IMR-90 (cell line): ENCODE measurements around the gene ZFP36L1. TPM values are rescaled to one million over a fixed set of nuclear protein-coding genes. Genes with fewer than 3 reads are reported as not detected.

Experiments used
- ATAC-seq: fragments of 200-7000 bp; cut with Tn5 transposase; 2 replicates; pipeline ENCODE4 v1.9.1; 2020; ENCODE audit warnings: low read depth, mild to moderate bottlenecking, moderate library complexity
- BruUV-seq: library from RNA; stranded (reverse); fragments of 400-500 nt; replicated peaks from 2 replicates; lab custom pipeline; 2021; lab: Mats Ljungman, UMichigan
- CTCF ChIA-PET: fragments of 300-600 bp; formaldehyde crosslinking; extraction: SDS; loops from one replicate; lab custom pipeline; 2021; ENCODE audit warnings: antibody characterized with exemption; lab: Yijun Ruan, JAX
- POLR2A ChIA-PET: fragments of 300-600 bp; sonication (Branson Sonifier 250); formaldehyde crosslinking; loops from one replicate; lab custom pipeline; 2022; ENCODE audit warnings: antibody characterized with exemption; ENCODE audit not compliant: unreplicated experiment; lab: Charles Lee
- DNase-seq: peaks from one replicate; pipeline ENCODE4 v3.0.0; 2013
- H2AFZ ChIP-seq: replicated peaks from 2 replicates; pipeline ENCODE3; 2013; ENCODE audit warnings: low read length, mild to moderate bottlenecking; ENCODE audit not compliant: poor library complexity
- H2AK5ac ChIP-seq: 2 replicates; pipeline ENCODE4 v1.6.1; 2013; ENCODE audit warnings: low read depth, low read length, inconsistent platforms
- H2AK9ac ChIP-seq: replicated peaks from 2 replicates; pipeline ENCODE3; 2013; ENCODE audit warnings: mild to moderate bottlenecking, low read depth, low read length, moderate library complexity; ENCODE audit not compliant: poor library complexity
- H2BK120ac ChIP-seq: 2 replicates; pipeline ENCODE4 v1.6.1; 2013; ENCODE audit warnings: low read depth, low read length, inconsistent platforms
- H2BK15ac ChIP-seq: 3 replicates; pipeline ENCODE4 v1.6.1; 2013; ENCODE audit warnings: low read depth, low read length, inconsistent platforms
- H2BK20ac ChIP-seq: 2 replicates; pipeline ENCODE4 v1.6.1; 2013; ENCODE audit warnings: low read depth, mild to moderate bottlenecking, inconsistent platforms, low read length, moderate library complexity
- H2BK5ac ChIP-seq: 2 replicates; pipeline ENCODE4 v1.6.1; 2013; ENCODE audit warnings: mild to moderate bottlenecking, low read depth, low read length, inconsistent platforms; ENCODE audit not compliant: poor library complexity, severe bottlenecking
- H3K14ac ChIP-seq: replicated peaks from 2 replicates; pipeline ENCODE4 v1.6.1; 2013; ENCODE audit warnings: low read depth, low read length, inconsistent platforms
- H3K18ac ChIP-seq: 2 replicates; pipeline ENCODE4 v1.6.1; 2013; ENCODE audit warnings: low read depth, low read length, control low read depth
- H3K23ac ChIP-seq: 2 replicates; pipeline ENCODE4 v1.6.1; 2013; ENCODE audit warnings: low read depth, low read length, inconsistent platforms
- H3K27ac ChIP-seq: 2 replicates; pipeline ENCODE4 v1.5.1; 2013; ENCODE audit warnings: mild to moderate bottlenecking, control low read depth, low read length; ENCODE audit not compliant: insufficient read depth
- H3K27me3 ChIP-seq: 2 replicates; pipeline ENCODE4 v1.6.1; 2013; ENCODE audit warnings: low read length; ENCODE audit not compliant: control insufficient read depth, insufficient read depth
- H3K36me3 ChIP-seq: 2 replicates; pipeline ENCODE4 v1.6.1; 2013; ENCODE audit warnings: low read length, mixed read lengths; ENCODE audit not compliant: control insufficient read depth, insufficient read depth
- H3K4ac ChIP-seq: 2 replicates; pipeline ENCODE4 v1.6.1; 2013; ENCODE audit warnings: low read depth, low read length, inconsistent platforms
- H3K4me1 ChIP-seq: 2 replicates; pipeline ENCODE4 v1.6.1; 2013; ENCODE audit warnings: low read length, mixed read lengths; ENCODE audit not compliant: control insufficient read depth, insufficient read depth
- H3K4me2 ChIP-seq: 2 replicates; pipeline ENCODE4 v1.6.1; 2013; ENCODE audit warnings: low read depth, mild to moderate bottlenecking, control low read depth, low read length, moderate library complexity
- H3K4me3 ChIP-seq: 2 replicates; pipeline ENCODE4 v1.5.1; 2013; ENCODE audit warnings: low read depth, mild to moderate bottlenecking, control low read depth, low read length, moderate library complexity; ENCODE audit not compliant: insufficient read depth
- H3K56ac ChIP-seq: 2 replicates; pipeline ENCODE4 v1.6.1; 2013; ENCODE audit warnings: low read length, inconsistent platforms; ENCODE audit not compliant: insufficient read depth; ENCODE audit errors: extremely low read depth
- H3K79me1 ChIP-seq, 2 experiments: 2 replicates each; pipeline ENCODE4 v1.6.1; 2013; ENCODE audit warnings: low read length in 2 of 2, inconsistent platforms in 1 of 2, low read depth in 1 of 2
- H3K9ac ChIP-seq: 2 replicates; pipeline ENCODE4 v1.6.1; 2013; ENCODE audit warnings: low read depth, low read length, control low read depth
- H3K9me1 ChIP-seq: 2 replicates; pipeline ENCODE4 v1.6.1; 2013; ENCODE audit warnings: low read length, inconsistent platforms; ENCODE audit not compliant: insufficient read depth
- H3K9me3 ChIP-seq: 2 replicates; pipeline ENCODE4 v1.6.1; 2013; ENCODE audit warnings: low read length; ENCODE audit not compliant: control insufficient read depth, insufficient read depth
- H4K20me1 ChIP-seq: 2 replicates; pipeline ENCODE4 v1.6.1; 2013; ENCODE audit warnings: low read length, inconsistent platforms; ENCODE audit not compliant: insufficient read depth
- H4K5ac ChIP-seq: 2 replicates; pipeline ENCODE4 v1.6.1; 2013; ENCODE audit warnings: mild to moderate bottlenecking, low read depth, low read length, control low read depth
- H4K8ac ChIP-seq, 2 experiments: 2 replicates each; pipeline ENCODE4 v1.6.1; 2013; ENCODE audit warnings: low read depth in 2 of 2, low read length in 2 of 2, control low read depth in 1 of 2, inconsistent platforms in 1 of 2
- H4K91ac ChIP-seq: 2 replicates; pipeline ENCODE4 v1.6.1; 2013; ENCODE audit warnings: low read depth, low read length, inconsistent platforms; ENCODE audit not compliant: insufficient read depth
- CEBPB ChIP-seq: IDR thresholded peaks from 2 replicates; pipeline ENCODE4 v1.6.1; 2012; ENCODE audit warnings: low read depth, low read length, improper control_type of control experiment
- CHD1 ChIP-seq: IDR thresholded peaks from 2 replicates; pipeline ENCODE4 v1.6.1; 2012; ENCODE audit warnings: low read depth, low read length, improper control_type of control experiment
- ELK1 ChIP-seq: fragments of 150-350 bp; IDR thresholded peaks from 2 replicates; pipeline ENCODE4 v1.6.1; 2016; ENCODE audit warnings: low read depth, mild to moderate bottlenecking, low read length, moderate library complexity, borderline replicate concordance
- FOS ChIP-seq: fragments of 150-350 bp; IDR thresholded peaks from 2 replicates; pipeline ENCODE4 v1.6.1; 2016; ENCODE audit warnings: low read depth, low read length
- MAZ ChIP-seq: IDR thresholded peaks from 2 replicates; pipeline ENCODE4 v1.6.1; 2012; ENCODE audit warnings: low read depth, mild to moderate bottlenecking, low read length, improper control_type of control experiment, moderate library complexity, borderline replicate concordance
- MXI1 ChIP-seq: IDR thresholded peaks from 2 replicates; pipeline ENCODE4 v1.6.1; 2012; ENCODE audit warnings: low read depth, mild to moderate bottlenecking, low read length, moderate library complexity, borderline replicate concordance
- NFE2L2 ChIP-seq: fragments of 150-350 bp; IDR thresholded peaks from 2 replicates; pipeline ENCODE4 v1.6.1; 2016; ENCODE audit warnings: low read depth, mild to moderate bottlenecking, low read length
- POLR2A ChIP-seq: IDR thresholded peaks from 2 replicates; pipeline ENCODE4 v1.6.1; 2012; ENCODE audit warnings: mild to moderate bottlenecking, low read depth, low read length
- RAD21 ChIP-seq: IDR thresholded peaks from 2 replicates; pipeline ENCODE4 v1.6.1; 2012; ENCODE audit warnings: low read length, improper control_type of control experiment
- RCOR1 ChIP-seq: IDR thresholded peaks from 2 replicates; pipeline ENCODE4 v1.6.1; 2012; ENCODE audit warnings: mild to moderate bottlenecking, low read length, improper control_type of control experiment; ENCODE audit not compliant: insufficient replicate concordance
- USF2 ChIP-seq: fragments of 150-350 bp; IDR thresholded peaks from 2 replicates; pipeline ENCODE4 v1.6.1; 2017; ENCODE audit warnings: mild to moderate bottlenecking, antibody characterized with exemption, low read length, low read depth
- WGBS, 2 experiments: methylation state at CpG; one replicate each; pipeline versions ENCODE4 v1.1.5 to v1.1.7; 2013; ENCODE audit warnings: missing lambda C conversion rate in 2 of 2; ENCODE audit not compliant: insufficient read length in 1 of 2; ENCODE audit errors: extremely low coverage in 2 of 2; 5-methylcytosine and 5-hydroxymethylcytosine counted together
- dilution Hi-C: fragments of 300-500 bp; cut with HindIII; formaldehyde crosslinking; loops from one replicate; pipeline ENCODE4 v1.14.3; 2018; ENCODE audit warnings: low sequenced_read_pairs; ENCODE audit not compliant: unreplicated experiment
- in situ Hi-C: fragments of 300-500 bp; cut with MboI; formaldehyde crosslinking; loops from 3 replicates; pipeline ENCODE4 v1.14.3; 2019; ENCODE audit warnings: low sequenced_read_pairs, inconsistent platforms, mixed read lengths
- intact Hi-C: fragments of 100-400 bp; cut with micrococcal nuclease; formaldehyde crosslinking; loops from 2 replicates; pipeline ENCODE4 v1.10.0; 2022
- polyA plus RNA-seq, 3 experiments: library from polyadenylated mRNA; depleted of rRNA; stranded (reverse); fragments of >200 nt; gene quantifications; 2 replicates each; pipeline ENCODE4 v1.2.3, GENCODE V29; 2012; ENCODE audit warnings: low replicate concordance in 1 of 3
- total RNA-seq: library from RNA; depleted of rRNA; stranded (reverse); fragments of >200 nt; gene quantifications from 2 replicates; pipeline ENCODE4 v1.2.3, GENCODE V29; 2012

The ZFP36L1 gene
- total and polyA plus RNA-seq, 2 of the 4 experiments (the other 2 are of a cell fraction): 6.5 to 140 TPM

GRCh38 chr14:68786491-68787091 lies 6.3 kb downstream of the ZFP36L1 start:
- CTCF ChIA-PET: interaction anchor here (1.3 kb wide), 1 partner anchor 98 kb away, joined by 3 read pairs; no protein-coding TSS in a partner anchor
- DNase-seq (peak; percentile 65), ATAC-seq (peak; percentile 5; the same call in 1 of the 2 replicates)
- no peak overlapping the region for H3K4me3 ChIP-seq
- 0 out of 3 replicates have a peak overlapping the region, but pooled peaks have one; percentile 79 for H2BK15ac ChIP-seq
- dilution Hi-C loops: no loop called here
- H3K27ac ChIP-seq: peak overlapping the region; percentile 29; the same call in 1 of the 2 replicates
- peak overlapping the region; percentile 61 for H3K14ac ChIP-seq
- peak overlapping the region; percentile 34 for H2AFZ ChIP-seq
- peaks cover 34% of the 10 kb centered on the region for H3K36me3 ChIP-seq
- peaks cover 19% of the 10 kb centered on the region; the same call in 1 of the 2 replicates for H3K9me1 ChIP-seq
- peak overlapping the region; percentile 5 to 56; a peak in 1 of 4 replicates for H4K8ac ChIP-seq
- H4K5ac ChIP-seq: no peak overlapping the region
- intact Hi-C loops: loop anchor here (5.0 kb wide), 1 partner anchor 189 kb away; no protein-coding TSS in a partner anchor
- no peak overlapping the region for H2BK20ac ChIP-seq
- peaks cover 0 to 34% of the 10 kb centered on the region in 2 experiments; a peak in 2 of 4 replicates for H3K79me1 ChIP-seq
- H3K18ac ChIP-seq: no peak overlapping the region
- POLR2A ChIA-PET: interaction anchor here (0.9 to 1.8 kb wide), 5 partner anchors 104 to 324 kb away, joined by 3 to 5 read pairs (median 3); no protein-coding TSS in a partner anchor
- 0 out of 2 replicates have a peak overlapping the region, but pooled peaks have one; percentile 10 for H4K91ac ChIP-seq
- peak overlapping the region; percentile 71; the same call in 1 of the 2 replicates for H2AK5ac ChIP-seq
- no peak overlapping the region for H3K4me2 ChIP-seq
- peak overlapping the region; percentile 84 for H3K4ac ChIP-seq
- H3K23ac ChIP-seq: peak overlapping the region; percentile 36; the same call in 1 of the 2 replicates
- H2BK5ac ChIP-seq: peak overlapping the region; percentile 17
- H3K9me3 ChIP-seq: no peaks in the 10 kb centered on the region
- no TSS peak for BruUV-seq
- no peak overlapping the region for H3K56ac ChIP-seq
- H3K9ac ChIP-seq: no peak overlapping the region
- WGBS, 2 experiments: 0% methylated on average over 1 of the region's 6 CpGs; no CpG with 5 or more reads in 1 of the 2 experiments
- TF ChIP-seq NFE2L2: no peak
- TF ChIP-seq MAZ: no peak; the same call in 1 of the 2 replicates
- no peak for TF ChIP-seq MXI1
- no peak for TF ChIP-seq ELK1
- no peak for TF ChIP-seq CHD1
- no peak for TF ChIP-seq RCOR1
- no peak for TF ChIP-seq FOS
- TF ChIP-seq CEBPB: peak; percentile 46
- no peak; the same call in 1 of the 2 replicates for TF ChIP-seq POLR2A
- TF ChIP-seq USF2: no peak
- TF ChIP-seq RAD21: peak; percentile 0; the same call in 1 of the 2 replicates
- in situ Hi-C loops: loop anchor here (10.0 kb wide), 1 partner anchor 122 kb away; no protein-coding TSS in a partner anchor
- H2BK120ac ChIP-seq: 0 out of 2 replicates have a peak overlapping the region, but pooled peaks have one; percentile 69
- H3K4me1 ChIP-seq: no peaks in the 10 kb centered on the region; the same call in 1 of the 2 replicates
- H2AK9ac ChIP-seq: peak overlapping the region; percentile 51
- no peaks in the 10 kb centered on the region for H3K27me3 ChIP-seq
- peaks cover 56% of the 10 kb centered on the region for H4K20me1 ChIP-seq
